VCaP (cell line): Measurements from ENCODE around the gene MARVELD3.
"Not testable (repeated sequence)": the region's sequence is repeated elsewhere in the genome, so short reads cannot be mapped to it uniquely, and the experiment has no call there.

ENCODE experiments used
- H3K27ac ChIP-seq: fragments of 450-650 bp; 2 replicates; pipeline ENCODE4 v1.5.1; 2017
- CTCF ChIP-seq: fragments of 450-650 bp; conservative IDR thresholded peaks from 2 replicates; pipeline ENCODE4 v1.5.1; 2017; ENCODE audit warnings: mild to moderate bottlenecking, moderate library complexity

The MARVELD3 gene

GRCh38 chr16:71610936-71611871, 14.8 kb upstream of the MARVELD3 start:
- H3K27ac ChIP-seq: no peak overlapping the region
- TF ChIP-seq CTCF: peak; percentile 91

- H3K27ac ChIP-seq: not testable (repeated sequence)
Measured at GRCh38 chr16:71614956-71615355, 11.0 kb upstream of the MARVELD3 start.

GRCh38 chr16:71618429-71618828, 7.6 kb upstream of the MARVELD3 start:
- no peak overlapping the region for H3K27ac ChIP-seq
- TF ChIP-seq CTCF: no peak

GRCh38 chr16:71622088-71622487, 3.9 kb upstream of the MARVELD3 start:
- TF ChIP-seq CTCF: no peak
- H3K27ac ChIP-seq: no peak overlapping the region

GRCh38 chr16:71623597-71623996, 2.4 kb upstream of the MARVELD3 start:
- TF ChIP-seq CTCF: no peak
- H3K27ac ChIP-seq: no peak overlapping the region

GRCh38 chr16:71625113-71625850, 702 bp upstream of the MARVELD3 start:
- H3K27ac ChIP-seq: peak overlapping the region; percentile 69; the same call in 1 of the 2 replicates
- no peak for TF ChIP-seq CTCF

GRCh38 chr16:71626858-71627213, 852 bp downstream of the MARVELD3 start:
- TF ChIP-seq CTCF: no peak
- peak overlapping the region; percentile 69; the same call in 1 of the 2 replicates for H3K27ac ChIP-seq
